GM12874 (cell line): ENCODE results near the gene IGDCC3.

Source experiments
- CTCF ChIP-seq: IDR thresholded peaks from 2 replicates; pipeline ENCODE4 v1.5.1; 2011; ENCODE audit warnings: low read depth, mild to moderate bottlenecking, control low read depth, low read length, moderate library complexity; ENCODE audit not compliant: insufficient read depth

Gene IGDCC3

GRCh38 chr15:65307978-65308377 lies 69.8 kb downstream of the IGDCC3 start:
- no peak for TF ChIP-seq CTCF

- TF ChIP-seq CTCF = no peak
Observed at GRCh38 chr15:65306551-65306950, 71.3 kb downstream of the IGDCC3 start.

GRCh38 chr15:65305776-65306175 lies 72.0 kb downstream of the IGDCC3 start:
- no peak for TF ChIP-seq CTCF

GRCh38 chr15:65305150-65305758 lies 72.5 kb downstream of the IGDCC3 start:
- no peak for TF ChIP-seq CTCF

- peak; percentile 76 for TF ChIP-seq CTCF
Observed at GRCh38 chr15:65304381-65305149, 73.2 kb downstream of the IGDCC3 start, which contains the start of gene RNU5B-1. TSS of gene RNU5B-1 (plus strand) at chr15:65304677.

- TF ChIP-seq CTCF = no peak
Observed at GRCh38 chr15:65303687-65304380, 74.0 kb downstream of the IGDCC3 start.

GRCh38 chr15:65302061-65302460 lies 75.7 kb downstream of the IGDCC3 start:
- TF ChIP-seq CTCF = no peak
